ENCODE results near the gene PCDHB2. TPM values are rescaled to one million over a fixed set of nuclear protein-coding genes. Genes with fewer than 3 reads are reported as not detected.
"Not testable (repeated sequence)": the region's sequence is repeated elsewhere in the genome, so short reads cannot be mapped to it uniquely, and the experiment has no call there.

Gene PCDHB2
- total RNA-seq, 3 donors from 2014 or later: 0.19 TPM; not detected in 2

DNA sequence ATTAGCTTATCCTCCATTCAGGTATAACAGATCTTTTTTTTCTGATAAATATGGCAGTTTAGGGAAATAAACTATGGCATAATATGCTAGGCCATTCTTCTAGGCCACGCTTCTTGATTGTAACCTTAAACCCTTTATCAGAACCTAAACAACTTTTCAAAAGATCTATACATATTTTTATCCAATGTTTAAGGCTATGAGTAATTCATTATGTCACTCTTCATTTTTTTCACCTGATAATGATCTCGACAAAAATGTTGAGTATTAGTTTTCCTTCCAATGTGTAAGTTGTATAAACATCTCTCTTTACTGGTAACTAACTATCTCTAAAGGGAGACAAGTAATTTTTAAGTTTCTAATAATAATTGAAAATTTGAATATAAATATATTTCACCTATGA, 24.8 kb downstream of the PCDHB2 start:
- Mint-ChIP-seq H3K9me3 (peaks cover 32% of the 10 kb centered on the region), H3K4me3 (no peak overlapping the region), H3K4me1 (ENCODE audit: low read depth) (no peaks in the 10 kb centered on the region), H3K36me3 (ENCODE audit: insufficient read depth) (peaks cover 2% of the 10 kb centered on the region), H3K27me3 (ENCODE audit: low read depth) (peaks cover 21% of the 10 kb centered on the region)
- ATAC-seq (no peak), DNase-seq (no peak)

DNA sequence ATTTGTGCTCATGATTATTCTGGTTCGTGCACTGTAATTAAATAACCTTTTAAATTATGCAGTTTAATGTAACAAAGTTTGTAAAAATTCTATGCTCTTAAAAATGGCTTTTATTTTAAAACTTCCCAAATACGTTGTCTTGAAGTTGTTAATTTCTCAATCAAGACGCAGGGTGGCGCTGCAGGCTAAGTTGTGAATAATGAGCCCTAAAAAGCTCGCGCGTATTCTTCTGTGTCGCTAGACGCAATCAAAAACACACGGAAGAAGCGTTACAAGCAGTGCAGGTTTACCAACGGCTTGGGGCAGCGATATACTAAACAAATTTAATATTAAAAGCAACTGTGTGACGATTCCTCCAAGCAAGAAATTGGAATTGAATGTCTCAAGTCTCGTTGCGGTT, 27.1 kb downstream of the PCDHB2 start, which contains the start of gene PCDHB4:
Gene PCDHB4 (plus strand): TSS at position 256 of the 400 bp plus-strand sequence. CDS start 181 bp downstream, outside the sequence.
- Mint-ChIP-seq H3K27me3 (ENCODE audit: low read depth) (peaks cover 26% of the 10 kb centered on the region), H3K36me3 (ENCODE audit: insufficient read depth) (peaks cover 2% of the 10 kb centered on the region), H3K4me1 (ENCODE audit: low read depth) (no peaks in the 10 kb centered on the region), H3K4me3 (no peak within 1 kb of the TSS), H3K9me3 (peaks cover 11% of the 10 kb centered on the region)
- DNase-seq: no peak
- ATAC-seq: no peak

DNA sequence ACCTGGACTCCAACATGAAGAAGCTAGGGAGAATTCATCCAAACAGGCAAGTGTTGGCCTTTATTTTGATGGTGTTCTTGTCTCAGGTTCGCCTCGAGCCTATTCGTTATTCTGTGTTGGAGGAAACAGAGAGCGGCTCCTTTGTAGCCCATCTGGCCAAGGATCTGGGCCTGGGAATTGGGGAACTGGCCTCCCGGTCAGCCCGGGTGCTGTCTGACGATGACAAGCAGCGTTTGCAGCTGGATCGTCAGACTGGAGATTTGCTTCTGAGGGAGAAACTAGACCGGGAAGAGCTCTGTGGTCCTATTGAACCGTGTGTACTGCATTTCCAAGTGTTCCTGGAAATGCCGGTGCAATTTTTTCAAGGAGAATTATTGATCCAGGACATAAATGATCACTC, 27.6 kb downstream of the PCDHB2 start:
- Mint-ChIP-seq H3K4me1 (ENCODE audit: low read depth) (no peaks in the 10 kb centered on the region), H3K27me3 (ENCODE audit: low read depth) (peaks cover 28% of the 10 kb centered on the region), H3K36me3 (ENCODE audit: insufficient read depth) (peaks cover 2% of the 10 kb centered on the region), H3K4me3 (no peak overlapping the region), H3K9me3 (peaks cover 8% of the 10 kb centered on the region)
- no peak for DNase-seq
- no peak for ATAC-seq

DNA sequence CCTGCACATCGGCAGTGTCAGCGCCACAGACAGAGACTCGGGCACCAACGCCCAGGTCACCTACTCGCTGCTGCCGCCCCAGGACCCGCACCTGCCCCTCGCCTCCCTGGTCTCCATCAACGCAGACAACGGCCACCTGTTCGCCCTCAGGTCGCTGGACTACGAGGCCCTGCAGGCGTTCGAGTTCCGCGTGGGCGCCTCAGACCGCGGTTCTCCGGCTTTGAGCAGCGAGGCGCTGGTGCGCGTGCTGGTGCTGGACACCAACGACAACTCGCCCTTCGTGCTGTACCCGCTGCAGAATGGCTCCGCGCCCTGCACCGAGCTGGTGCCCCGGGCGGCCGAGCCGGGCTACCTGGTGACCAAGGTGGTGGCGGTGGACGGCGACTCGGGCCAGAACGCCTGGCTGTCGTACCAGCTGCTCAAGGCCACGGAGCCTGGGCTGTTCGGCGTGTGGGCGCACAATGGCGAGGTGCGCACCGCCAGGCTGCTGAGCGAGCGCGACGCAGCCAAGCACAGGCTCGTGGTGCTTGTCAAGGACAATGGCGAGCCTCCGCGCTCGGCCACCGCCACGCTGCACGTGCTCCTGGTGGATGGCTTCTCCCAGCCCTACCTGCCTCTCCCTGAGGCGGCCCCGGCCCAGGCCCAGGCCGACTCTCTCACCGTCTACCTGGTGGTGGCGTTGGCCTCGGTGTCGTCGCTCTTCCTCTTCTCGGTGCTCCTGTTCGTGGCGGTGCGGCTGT, 29.2 kb downstream of the PCDHB2 start:
- H3K4me1 Mint-ChIP-seq (ENCODE audit: low read depth); ATAC-seq; H3K9me3 Mint-ChIP-seq; H3K36me3 Mint-ChIP-seq (ENCODE audit: insufficient read depth); DNase-seq; H3K4me3 Mint-ChIP-seq: not testable (repeated sequence)
- peaks cover 30% of the 10 kb centered on the region for H3K27me3 Mint-ChIP-seq (ENCODE audit: low read depth)

DNA sequence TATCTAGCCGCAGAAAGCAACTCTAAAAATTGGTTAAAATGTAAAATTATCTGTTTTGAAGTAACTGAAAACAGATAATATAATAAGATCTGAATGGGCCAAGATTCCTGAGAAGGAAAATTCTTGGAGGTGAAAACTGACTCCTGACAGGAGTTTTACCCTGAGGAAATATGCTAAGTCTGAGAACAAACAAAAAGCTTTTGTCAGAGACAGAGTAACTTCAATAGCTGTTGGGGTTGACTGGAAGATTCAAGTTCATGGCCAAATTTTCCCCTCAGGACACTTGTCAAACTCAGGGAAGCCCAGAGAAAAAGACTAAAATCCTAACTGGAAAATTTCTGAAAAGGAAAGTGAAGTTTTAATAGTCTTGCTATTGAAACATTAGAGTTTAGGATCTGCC, 32.9 kb downstream of the PCDHB2 start:
- H3K36me3 Mint-ChIP-seq (ENCODE audit: insufficient read depth): peaks cover 2% of the 10 kb centered on the region
- peaks cover 11% of the 10 kb centered on the region for H3K9me3 Mint-ChIP-seq
- H3K4me3 Mint-ChIP-seq: no peak overlapping the region
- no peak for DNase-seq
- H3K4me1 Mint-ChIP-seq (ENCODE audit: low read depth): no peaks in the 10 kb centered on the region
- peaks cover 29% of the 10 kb centered on the region for H3K27me3 Mint-ChIP-seq (ENCODE audit: low read depth)
- no peak for ATAC-seq

DNA sequence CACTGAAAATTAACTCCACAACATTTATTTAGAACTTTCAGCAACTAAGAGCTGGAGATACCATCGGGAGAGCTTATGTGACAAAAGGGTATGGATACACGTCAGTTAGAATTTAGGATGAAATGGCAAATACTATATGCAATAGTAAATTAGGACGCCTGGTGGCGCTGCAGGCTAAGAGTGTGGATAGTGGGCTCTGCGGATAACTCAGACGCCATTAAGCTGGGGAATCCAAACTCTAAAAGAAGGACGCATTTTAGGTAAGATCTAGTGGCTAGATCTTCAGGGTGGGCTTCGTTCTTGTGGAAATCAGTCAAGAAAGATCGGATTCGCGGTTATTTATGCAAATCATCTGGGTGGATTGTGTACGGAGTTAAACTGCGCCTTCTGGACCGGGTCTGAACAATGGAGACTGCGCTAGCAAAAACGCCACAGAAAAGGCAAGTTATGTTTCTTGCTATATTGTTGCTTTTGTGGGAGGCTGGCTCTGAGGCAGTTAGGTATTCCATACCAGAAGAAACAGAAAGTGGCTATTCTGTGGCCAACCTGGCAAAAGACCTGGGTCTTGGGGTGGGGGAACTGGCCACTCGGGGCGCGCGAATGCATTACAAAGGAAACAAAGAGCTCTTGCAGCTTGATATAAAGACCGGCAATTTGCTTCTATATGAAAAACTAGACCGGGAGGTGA, 40.8 kb downstream of the PCDHB2 start, which contains the start of gene PCDHB5:
Gene PCDHB5 (plus strand): TSS at position 177 of the 688 bp plus-strand sequence. CDS start 229 bp downstream, at position 406.
- no peak within 1 kb of the TSS for H3K4me3 Mint-ChIP-seq
- no peak for DNase-seq
- peaks cover 29% of the 10 kb centered on the region for H3K9me3 Mint-ChIP-seq
- no peak for ATAC-seq
- peaks cover 3% of the 10 kb centered on the region for H3K4me1 Mint-ChIP-seq (ENCODE audit: low read depth)
- peaks cover 18% of the 10 kb centered on the region for H3K27me3 Mint-ChIP-seq (ENCODE audit: low read depth)
- no peaks in the 10 kb centered on the region for H3K36me3 Mint-ChIP-seq (ENCODE audit: insufficient read depth)

DNA sequence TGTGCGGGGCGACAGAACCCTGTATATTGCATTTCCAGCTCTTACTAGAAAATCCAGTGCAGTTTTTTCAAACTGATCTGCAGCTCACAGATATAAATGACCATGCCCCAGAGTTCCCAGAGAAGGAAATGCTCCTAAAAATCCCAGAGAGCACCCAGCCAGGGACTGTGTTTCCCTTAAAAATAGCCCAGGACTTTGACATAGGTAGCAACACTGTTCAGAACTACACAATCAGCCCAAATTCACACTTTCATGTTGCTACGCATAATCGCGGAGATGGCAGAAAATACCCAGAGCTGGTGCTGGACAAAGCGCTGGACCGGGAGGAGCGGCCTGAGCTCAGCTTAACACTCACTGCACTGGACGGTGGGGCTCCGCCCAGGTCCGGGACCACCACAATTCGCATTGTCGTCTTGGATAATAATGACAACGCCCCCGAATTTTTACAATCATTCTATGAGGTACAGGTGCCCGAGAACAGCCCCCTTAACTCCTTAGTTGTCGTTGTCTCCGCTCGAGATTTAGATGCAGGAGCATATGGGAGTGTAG, 41.4 kb downstream of the PCDHB2 start:
- Mint-ChIP-seq H3K9me3 (peaks cover 29% of the 10 kb centered on the region), H3K4me1 (ENCODE audit: low read depth) (peaks cover 3% of the 10 kb centered on the region), H3K36me3 (ENCODE audit: insufficient read depth) (no peaks in the 10 kb centered on the region), H3K4me3 (no peak overlapping the region), H3K27me3 (ENCODE audit: low read depth) (peaks cover 18% of the 10 kb centered on the region)
- no peak for DNase-seq
- no peak for ATAC-seq

DNA sequence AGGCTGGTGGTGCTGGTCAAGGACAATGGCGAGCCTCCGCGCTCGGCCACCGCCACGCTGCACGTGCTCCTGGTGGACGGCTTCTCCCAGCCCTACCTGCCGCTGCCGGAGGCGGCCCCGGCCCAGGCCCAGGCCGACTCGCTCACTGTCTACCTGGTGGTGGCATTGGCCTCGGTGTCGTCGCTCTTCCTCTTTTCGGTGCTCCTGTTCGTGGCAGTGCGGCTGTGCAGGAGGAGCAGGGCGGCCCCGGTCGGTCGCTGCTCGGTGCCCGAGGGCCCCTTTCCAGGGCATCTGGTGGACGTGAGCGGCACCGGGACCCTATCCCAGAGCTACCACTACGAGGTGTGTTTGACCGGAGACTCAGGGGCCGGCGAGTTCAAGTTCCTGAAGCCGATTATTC, 42.9 kb downstream of the PCDHB2 start:
- Mint-ChIP-seq H3K9me3 (peaks cover 25% of the 10 kb centered on the region), H3K27me3 (ENCODE audit: low read depth) (peaks cover 18% of the 10 kb centered on the region)
- DNase-seq; H3K36me3 Mint-ChIP-seq (ENCODE audit: insufficient read depth); H3K4me3 Mint-ChIP-seq; H3K4me1 Mint-ChIP-seq (ENCODE audit: low read depth); ATAC-seq: not testable (repeated sequence)

Other genes starting within 250 kb of the PCDHB2 start
- not detected for gene PCDHA9, start 246.2 kb upstream of the PCDHB2 start, total RNA-seq
- not detected for gene PCDHA10, start 238.7 kb upstream of the PCDHB2 start, total RNA-seq
- gene PCDHA11, start 225.7 kb upstream of the PCDHB2 start, total RNA-seq: not detected
- not detected for gene PCDHA12, start 219.3 kb upstream of the PCDHB2 start, total RNA-seq
- not detected for gene PCDHA13, start 212.5 kb upstream of the PCDHB2 start, total RNA-seq
- gene PCDHAC1, start 168.3 kb upstream of the PCDHB2 start, total RNA-seq: under 1 TPM in 1 of 3 donors, not detected in 2; 0.05 TPM
- not detected for gene PCDHAC2, start 128.1 kb upstream of the PCDHB2 start, total RNA-seq
- not detected for gene PCDHB1, start 43.2 kb upstream of the PCDHB2 start, total RNA-seq
- not detected for gene PCDHB3, start 5.9 kb downstream of the PCDHB2 start, total RNA-seq
- not detected for gene PCDHB4, start 27.2 kb downstream of the PCDHB2 start, total RNA-seq
- under 1 TPM in 2 of 3 donors, not detected in 1; 0.13 to 0.16 TPM for gene PCDHB5, start 40.6 kb downstream of the PCDHB2 start, total RNA-seq
- gene PCDHB6, start 55.4 kb downstream of the PCDHB2 start, total RNA-seq: under 1 TPM in 1 of 3 donors, not detected in 2; 0.05 TPM
- not detected for gene PCDHB7, start 78.0 kb downstream of the PCDHB2 start, total RNA-seq
- gene PCDHB8, start 83.2 kb downstream of the PCDHB2 start, total RNA-seq: not detected
- gene PCDHB16, start 87.8 kb downstream of the PCDHB2 start, total RNA-seq: not detected
- not detected for gene PCDHB9, start 92.5 kb downstream of the PCDHB2 start, total RNA-seq
- gene PCDHB10, start 97.7 kb downstream of the PCDHB2 start, total RNA-seq: under 1 TPM in 1 of 3 donors, not detected in 2; 0.08 TPM
- gene PCDHB11, start 105.0 kb downstream of the PCDHB2 start, total RNA-seq: not detected
- gene PCDHB12, start 114.1 kb downstream of the PCDHB2 start, total RNA-seq: not detected
- under 1 TPM; 0.08 to 0.16 (median 0.10) TPM for gene PCDHB13, start 119.3 kb downstream of the PCDHB2 start, total RNA-seq
- under 1 TPM in 2 of 3 donors, not detected in 1; 0.08 TPM for gene PCDHB14, start 128.7 kb downstream of the PCDHB2 start, total RNA-seq
- under 1 TPM in 1 of 3 donors, not detected in 2; 0.08 TPM for gene PCDHB15, start 150.8 kb downstream of the PCDHB2 start, total RNA-seq
- gene SLC25A2, start 209.4 kb downstream of the PCDHB2 start, total RNA-seq: under 1 TPM in 1 of 3 donors, not detected in 2; 0.18 TPM
- gene TAF7, start 226.2 kb downstream of the PCDHB2 start, total RNA-seq: 10 to 100 TPM; 64.8 to 73.8 (median 70.4) TPM
- gene PCDHGA1, start 235.9 kb downstream of the PCDHB2 start, total RNA-seq: under 1 TPM; 0.05 to 0.11 (median 0.11) TPM
- gene PCDHGA2, start 244.1 kb downstream of the PCDHB2 start, total RNA-seq: under 1 TPM in 1 of 3 donors, not detected in 2; 0.05 TPM
- not detected for gene PCDHGA3, start 249.2 kb downstream of the PCDHB2 start, total RNA-seq

Data from activated T-cell treated with anti-CD3 and anti-CD28 coated beads, Interleukin-2, amount 50 U/mL, for 4 hours (primary cell).